ENCODE measurements around the gene LCOR. TPM values are rescaled to one million over a fixed set of nuclear protein-coding genes. Genes with fewer than 3 reads are reported as not detected.
"Not testable (repeated sequence)": the region's sequence is repeated elsewhere in the genome, so short reads cannot be mapped to it uniquely, and the experiment has no call there.

The LCOR gene
- total RNA-seq, 2 experiments from 2014 or later, result 33.8 to 38.7 TPM

GRCh38 chr10:96847356-96847755 lies 15.3 kb downstream of the LCOR start:
- DNase-seq; H3K27me3 Mint-ChIP-seq; ATAC-seq (ENCODE audit: low read depth); H3K4me3 Mint-ChIP-seq; H3K36me3 Mint-ChIP-seq; H3K27ac Mint-ChIP-seq; POLR2A ChIA-PET; H3K9me3 Mint-ChIP-seq: not testable (repeated sequence)
- peaks cover 11% of the 10 kb centered on the region for H3K4me1 Mint-ChIP-seq

- peaks cover 2% of the 10 kb centered on the region for H3K36me3 Mint-ChIP-seq
- no peaks in the 10 kb centered on the region for H3K27me3 Mint-ChIP-seq
- ATAC-seq (ENCODE audit: low read depth) (no peak), DNase-seq (no peak)
- no peak overlapping the region for H3K27ac Mint-ChIP-seq
- H3K4me3 Mint-ChIP-seq, result no peak overlapping the region
- H3K4me1 Mint-ChIP-seq, result no peaks in the 10 kb centered on the region
- POLR2A ChIA-PET, result interaction anchor here (0.6 kb wide), 1 partner anchor 13 kb away, joined by 3 read pairs; no protein-coding TSS in a partner anchor
- H3K9me3 Mint-ChIP-seq, result no peaks in the 10 kb centered on the region
These were observed 18.0 kb downstream of the LCOR start for GRCh38 chr10:96850113-96850512.

DNA sequence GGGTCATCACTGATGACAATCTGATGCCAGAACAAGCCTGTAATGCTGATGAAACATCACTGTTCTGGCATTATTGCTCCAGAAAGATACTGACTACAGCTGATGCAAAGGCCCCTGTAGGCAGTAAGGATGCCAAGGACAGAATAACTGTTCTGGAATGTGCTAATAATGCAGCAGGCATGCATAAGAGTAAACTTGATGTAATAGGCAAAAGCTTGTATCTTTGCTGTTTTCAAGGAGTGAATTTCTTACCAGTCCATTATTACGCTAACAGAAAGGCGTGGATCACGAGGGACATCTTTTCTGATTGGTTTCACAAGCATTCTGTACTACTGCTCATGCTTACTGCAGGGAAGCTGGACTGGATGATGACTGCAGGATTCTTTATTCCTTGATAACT lies 18.7 kb downstream of the LCOR start:
- H3K9me3 Mint-ChIP-seq, result no peaks in the 10 kb centered on the region
- H3K4me3 Mint-ChIP-seq, result no peak overlapping the region
- H3K4me1 Mint-ChIP-seq, result no peaks in the 10 kb centered on the region
- POLR2A ChIA-PET, result no interaction called here
- peaks cover 2% of the 10 kb centered on the region for H3K36me3 Mint-ChIP-seq
- ATAC-seq (ENCODE audit: low read depth) (no peak), DNase-seq (no peak)
- H3K27ac Mint-ChIP-seq, result no peak overlapping the region
- no peaks in the 10 kb centered on the region for H3K27me3 Mint-ChIP-seq

DNA sequence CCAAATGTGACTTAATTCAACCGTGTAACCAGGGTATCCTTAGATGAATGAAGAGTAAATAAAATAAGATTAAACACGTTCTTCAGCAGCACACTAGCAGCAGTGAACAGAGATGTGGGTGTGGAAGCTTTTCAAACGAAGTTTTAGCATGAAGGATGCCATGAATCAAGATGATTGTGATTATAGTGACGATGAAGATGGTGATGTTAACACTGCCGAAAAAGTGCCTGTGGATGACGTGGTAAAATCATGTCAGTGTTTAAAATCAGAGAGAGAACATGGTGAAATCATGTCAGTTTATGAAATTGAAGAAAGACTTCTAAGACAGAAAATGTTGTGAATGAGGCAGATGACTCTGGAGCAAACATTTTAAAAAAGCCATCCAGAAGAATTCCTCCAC lies 19.2 kb downstream of the LCOR start:
- DNase-seq (no peak), ATAC-seq (ENCODE audit: low read depth) (no peak)
- Mint-ChIP-seq H3K4me3 (no peak overlapping the region), H3K36me3 (peaks cover 2% of the 10 kb centered on the region), H3K4me1 (no peaks in the 10 kb centered on the region), H3K27ac (no peak overlapping the region), H3K9me3 (no peaks in the 10 kb centered on the region), H3K27me3 (no peaks in the 10 kb centered on the region)
- POLR2A ChIA-PET, result no interaction called here

- peaks cover 14% of the 10 kb centered on the region for H3K36me3 Mint-ChIP-seq
- no peaks in the 10 kb centered on the region for H3K27me3 Mint-ChIP-seq
- no peaks in the 10 kb centered on the region for H3K9me3 Mint-ChIP-seq
- ATAC-seq (ENCODE audit: low read depth) (no peak), DNase-seq (no peak)
- POLR2A ChIA-PET, result interaction anchor here (1.0 kb wide), 1 partner anchor 12 kb away, joined by 3 read pairs; no protein-coding TSS in a partner anchor
- peaks cover 9% of the 10 kb centered on the region for H3K4me1 Mint-ChIP-seq
- no peak overlapping the region for H3K27ac Mint-ChIP-seq
- H3K4me3 Mint-ChIP-seq, result no peak overlapping the region
These were observed 24.2 kb downstream of the LCOR start for GRCh38 chr10:96856317-96856716.

- no peaks in the 10 kb centered on the region for H3K27me3 Mint-ChIP-seq
- peaks cover 9% of the 10 kb centered on the region for H3K4me1 Mint-ChIP-seq
- ATAC-seq (ENCODE audit: low read depth) (no peak), DNase-seq (no peak)
- POLR2A ChIA-PET, result interaction anchor here (1.0 kb wide), 1 partner anchor 13 kb away, joined by 3 read pairs; no protein-coding TSS in a partner anchor
- no peak overlapping the region for H3K27ac Mint-ChIP-seq
- no peaks in the 10 kb centered on the region for H3K9me3 Mint-ChIP-seq
- H3K36me3 Mint-ChIP-seq, result peaks cover 20% of the 10 kb centered on the region
- H3K4me3 Mint-ChIP-seq, result no peak overlapping the region
These were observed 25.4 kb downstream of the LCOR start for GRCh38 chr10:96857301-96858012.

- Mint-ChIP-seq H3K27ac (no peak overlapping the region), H3K9me3 (no peaks in the 10 kb centered on the region), H3K4me3 (no peak overlapping the region), H3K4me1 (peaks cover 9% of the 10 kb centered on the region), H3K27me3 (no peaks in the 10 kb centered on the region), H3K36me3 (peaks cover 21% of the 10 kb centered on the region)
- POLR2A ChIA-PET, result no interaction called here
- no peak for ATAC-seq (ENCODE audit: low read depth)
- no peak for DNase-seq
These were observed 26.1 kb downstream of the LCOR start for GRCh38 chr10:96858038-96858705.

GRCh38 chr10:96858706-96859050 lies 26.6 kb downstream of the LCOR start:
- H3K9me3 Mint-ChIP-seq, result no peaks in the 10 kb centered on the region
- POLR2A ChIA-PET, result no interaction called here
- peaks cover 24% of the 10 kb centered on the region for H3K36me3 Mint-ChIP-seq

DNA sequence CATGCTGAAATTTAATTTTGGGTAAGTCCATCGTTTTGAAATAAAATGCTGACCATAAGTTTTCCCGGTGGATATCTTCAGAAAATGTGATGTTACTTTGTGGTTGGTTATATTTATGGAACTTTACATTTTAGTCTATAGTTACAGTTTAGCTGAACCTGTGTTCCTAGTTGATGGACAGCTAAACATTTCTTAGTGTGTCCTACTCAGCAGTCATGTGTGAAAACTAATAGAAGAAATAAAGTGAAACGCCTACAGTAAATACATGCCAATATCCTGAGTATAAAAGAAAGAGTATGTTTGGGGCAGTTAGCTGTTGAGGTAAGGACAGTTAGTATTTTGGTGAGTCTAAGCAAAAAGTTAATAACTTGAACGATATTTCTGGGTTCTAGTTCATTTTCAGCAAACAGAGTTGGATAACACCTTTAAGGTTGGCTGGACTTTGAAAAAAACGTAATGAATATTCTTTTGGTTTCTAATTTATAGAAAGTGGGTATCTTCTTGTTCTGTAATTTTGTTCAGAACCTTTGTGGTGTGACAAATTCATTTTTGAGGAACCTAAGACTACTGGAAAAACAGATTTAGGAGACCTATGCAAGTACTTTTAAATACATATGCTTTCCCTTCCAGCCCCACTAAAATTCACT lies 28.7 kb downstream of the LCOR start:
- H3K27ac Mint-ChIP-seq, result no peak overlapping the region
- H3K9me3 Mint-ChIP-seq, result no peaks in the 10 kb centered on the region
- no peaks in the 10 kb centered on the region for H3K27me3 Mint-ChIP-seq
- POLR2A ChIA-PET, result no interaction called here
- H3K4me3 Mint-ChIP-seq, result no peak overlapping the region
- H3K36me3 Mint-ChIP-seq, result peaks cover 33% of the 10 kb centered on the region
- ATAC-seq (ENCODE audit: low read depth) (no peak), DNase-seq (no peak)
- peaks cover 18% of the 10 kb centered on the region for H3K4me1 Mint-ChIP-seq

More at GRCh38 chr10:96858706-96859050, 26.6 kb downstream of the LCOR start:
- no peaks in the 10 kb centered on the region for H3K27me3 Mint-ChIP-seq
- no peak for ATAC-seq (ENCODE audit: low read depth)
- peaks cover 11% of the 10 kb centered on the region for H3K4me1 Mint-ChIP-seq
- H3K27ac Mint-ChIP-seq, result no peak overlapping the region
- no peak overlapping the region for H3K4me3 Mint-ChIP-seq
- no peak for DNase-seq

- DNase-seq (no peak), ATAC-seq (ENCODE audit: low read depth) (peak; percentile 56)
- Mint-ChIP-seq H3K4me3 (no peak overlapping the region), H3K27ac (no peak overlapping the region), H3K36me3 (peaks cover 28% of the 10 kb centered on the region), H3K9me3 (no peaks in the 10 kb centered on the region), H3K4me1 (peaks cover 9% of the 10 kb centered on the region), H3K27me3 (no peaks in the 10 kb centered on the region)
- POLR2A ChIA-PET, result no interaction called here
These were observed 31.9 kb downstream of the LCOR start for GRCh38 chr10:96863922-96864543.

DNA sequence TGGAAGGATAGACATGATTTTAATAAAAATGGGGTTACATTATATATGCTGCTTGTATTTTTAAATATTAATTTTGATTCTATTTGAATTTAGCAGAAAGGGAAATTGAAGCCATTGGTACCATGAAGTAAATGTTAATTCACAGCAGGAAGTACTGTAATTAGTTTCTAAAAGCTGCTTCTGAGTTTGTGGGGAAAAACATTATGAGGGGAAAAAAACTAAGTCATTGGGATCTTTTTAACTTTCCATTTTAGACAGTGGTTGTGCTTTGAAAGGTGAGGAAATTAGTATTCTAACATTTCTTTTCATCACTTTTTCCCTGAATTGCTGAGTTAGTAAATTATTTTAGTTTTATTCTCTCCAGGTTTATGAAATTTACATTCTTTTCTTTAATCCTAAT lies 41.0 kb downstream of the LCOR start:
- Mint-ChIP-seq H3K9me3 (no peaks in the 10 kb centered on the region), H3K4me1 (peaks cover 11% of the 10 kb centered on the region), H3K27me3 (no peaks in the 10 kb centered on the region), H3K27ac (no peak overlapping the region), H3K4me3 (no peak overlapping the region), H3K36me3 (peaks cover 21% of the 10 kb centered on the region)
- POLR2A ChIA-PET, result no interaction called here
- no peak for DNase-seq
- no peak for ATAC-seq (ENCODE audit: low read depth)

GRCh38 chr10:96873756-96874467 lies 41.8 kb downstream of the LCOR start:
- POLR2A ChIA-PET, result no interaction called here

GRCh38 chr10:96878057-96878456 lies 46.0 kb downstream of the LCOR start:
- Mint-ChIP-seq H3K27ac (no peak overlapping the region), H3K9me3 (peaks cover 2% of the 10 kb centered on the region), H3K4me3 (no peak overlapping the region), H3K4me1 (peaks cover 15% of the 10 kb centered on the region), H3K36me3 (peaks cover 27% of the 10 kb centered on the region), H3K27me3 (no peaks in the 10 kb centered on the region)
- DNase-seq, result no peak
- POLR2A ChIA-PET, result no interaction called here
- no peak for ATAC-seq (ENCODE audit: low read depth)

More at GRCh38 chr10:96873756-96874467, 41.8 kb downstream of the LCOR start:
- Mint-ChIP-seq H3K27me3 (no peaks in the 10 kb centered on the region), H3K4me1 (peaks cover 14% of the 10 kb centered on the region), H3K4me3 (no peak overlapping the region), H3K9me3 (no peaks in the 10 kb centered on the region), H3K27ac (no peak overlapping the region), H3K36me3 (peaks cover 22% of the 10 kb centered on the region)
- ATAC-seq (ENCODE audit: low read depth) (no peak), DNase-seq (no peak)
